Measurements from ENCODE around the gene OSBPL5. TPM values are rescaled to one million over a fixed set of nuclear protein-coding genes. Genes with fewer than 3 reads are reported as not detected.

The OSBPL5 gene
- total RNA-seq, 1 donor from 2014 or later: 6.2 TPM

DNA sequence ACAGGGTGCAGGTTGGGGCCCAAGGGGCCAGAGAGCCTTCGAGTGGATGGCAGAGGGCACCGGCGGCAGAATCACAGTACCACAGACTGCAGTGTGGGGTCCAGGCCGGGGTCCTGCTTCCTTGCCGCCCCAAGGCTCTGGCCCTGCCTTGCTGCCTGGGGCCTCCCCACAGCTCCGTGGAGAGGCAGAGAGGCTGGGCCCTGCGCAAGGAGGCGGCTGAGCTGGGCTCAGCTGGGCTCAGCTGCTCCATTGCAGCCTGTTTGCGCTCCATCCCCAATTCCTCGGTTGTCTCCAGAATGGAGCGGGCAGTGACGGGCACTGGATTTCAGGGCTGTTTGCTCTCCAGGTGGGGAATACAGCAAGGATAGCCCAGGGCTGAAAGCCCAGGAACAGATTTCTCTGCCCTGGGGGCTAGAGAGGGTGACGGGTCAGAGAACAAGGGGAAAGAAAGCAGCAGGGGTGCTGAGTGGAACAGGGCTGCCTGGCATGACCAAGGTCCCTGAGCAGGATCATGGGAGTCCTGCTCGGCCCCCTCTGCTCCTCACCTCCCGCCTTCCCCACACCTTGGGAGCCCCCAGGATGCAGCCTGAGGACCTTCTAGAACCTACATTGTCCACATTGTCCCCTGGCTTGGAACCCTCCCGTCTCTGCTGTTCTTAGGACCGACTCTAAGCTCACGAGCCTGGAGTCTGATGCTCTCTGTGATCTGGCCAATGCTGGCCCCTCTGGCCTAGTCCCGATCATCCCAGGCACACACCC is 34.6 kb upstream of the OSBPL5 start:
- H3K9me3 ChIP-seq (ENCODE audit: low read depth): no peaks in the 10 kb centered on the region
- Mint-ChIP-seq H3K4me1 (peaks cover 7% of the 10 kb centered on the region), H3K27me3 (ENCODE audit: insufficient read depth, low read depth) (peaks cover 12% of the 10 kb centered on the region)

DNA sequence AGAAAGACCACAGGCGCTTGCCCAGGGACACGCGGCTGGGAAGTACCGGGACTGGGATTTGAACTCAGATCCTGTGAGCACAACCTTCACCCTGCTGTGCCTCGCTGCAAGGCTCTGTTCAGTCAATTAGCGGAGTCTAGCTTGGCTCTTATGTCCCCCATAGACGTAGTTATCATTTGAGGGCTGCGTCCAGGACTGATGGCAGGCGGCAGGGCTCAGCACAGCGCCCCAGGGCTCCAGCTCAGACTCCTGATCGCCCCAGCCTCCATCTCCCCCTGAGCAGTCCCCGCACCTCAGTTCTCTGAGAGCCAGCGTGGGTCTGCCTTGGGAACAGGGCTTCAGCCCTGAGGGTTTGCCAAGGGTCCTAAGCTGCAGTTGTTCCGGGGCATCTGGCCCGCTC is 33.7 kb upstream of the OSBPL5 start:
- H3K27ac ChIP-seq: no peak overlapping the region
- no peaks in the 10 kb centered on the region for H3K36me3 ChIP-seq
- no peaks in the 10 kb centered on the region for H4K20me1 ChIP-seq (ENCODE audit: low read depth)
- H3F3A ChIP-seq (ENCODE audit: low read depth): no peaks in the 10 kb centered on the region
- H3K9me3 Mint-ChIP-seq: no peaks in the 10 kb centered on the region
- H3K4me1 ChIP-seq: peaks cover 7% of the 10 kb centered on the region
- DNase-seq (ENCODE audit: low spot score): no peak
- peaks cover 7% of the 10 kb centered on the region for H3K4me1 Mint-ChIP-seq
- H3K4me3 ChIP-seq: no peak overlapping the region
- no peaks in the 10 kb centered on the region for H3K36me3 Mint-ChIP-seq
- H2AFZ ChIP-seq (replicated peaks): no peak overlapping the region
- H3K27me3 Mint-ChIP-seq (ENCODE audit: insufficient read depth, low read depth): peaks cover 12% of the 10 kb centered on the region
- no peaks in the 10 kb centered on the region for H3K9me3 ChIP-seq (ENCODE audit: low read depth)
- no peak overlapping the region for H3K27ac Mint-ChIP-seq
- no peaks in the 10 kb centered on the region for H3K79me2 ChIP-seq (ENCODE audit: low read depth)
- H3K9ac ChIP-seq: no peak overlapping the region
- peaks cover 26% of the 10 kb centered on the region for H3K27me3 ChIP-seq
- H3K4me3 Mint-ChIP-seq: no peak overlapping the region
- H3K4me2 ChIP-seq: no peak overlapping the region
- TF ChIP-seq EZH2 (IDR thresholded peaks at IDR 0.05) (no peak), EZH2phosphoT487 (IDR thresholded peaks at IDR 0.05) (no peak)
- TF ChIP-seq, protein P1, sequence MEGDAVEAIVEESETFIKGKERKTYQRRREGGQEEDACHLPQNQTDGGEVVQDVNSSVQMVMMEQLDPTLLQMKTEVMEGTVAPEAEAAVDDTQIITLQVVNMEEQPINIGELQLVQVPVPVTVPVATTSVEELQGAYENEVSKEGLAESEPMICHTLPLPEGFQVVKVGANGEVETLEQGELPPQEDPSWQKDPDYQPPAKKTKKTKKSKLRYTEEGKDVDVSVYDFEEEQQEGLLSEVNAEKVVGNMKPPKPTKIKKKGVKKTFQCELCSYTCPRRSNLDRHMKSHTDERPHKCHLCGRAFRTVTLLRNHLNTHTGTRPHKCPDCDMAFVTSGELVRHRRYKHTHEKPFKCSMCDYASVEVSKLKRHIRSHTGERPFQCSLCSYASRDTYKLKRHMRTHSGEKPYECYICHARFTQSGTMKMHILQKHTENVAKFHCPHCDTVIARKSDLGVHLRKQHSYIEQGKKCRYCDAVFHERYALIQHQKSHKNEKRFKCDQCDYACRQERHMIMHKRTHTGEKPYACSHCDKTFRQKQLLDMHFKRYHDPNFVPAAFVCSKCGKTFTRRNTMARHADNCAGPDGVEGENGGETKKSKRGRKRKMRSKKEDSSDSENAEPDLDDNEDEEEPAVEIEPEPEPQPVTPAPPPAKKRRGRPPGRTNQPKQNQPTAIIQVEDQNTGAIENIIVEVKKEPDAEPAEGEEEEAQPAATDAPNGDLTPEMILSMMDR (IDR thresholded peaks at IDR 0.05): no peak

More for the DNA sequence above, 34.6 kb upstream of the OSBPL5 start:
- no peak overlapping the region for H3K4me3 Mint-ChIP-seq
- no peak overlapping the region for H3K4me3 ChIP-seq
- no peak overlapping the region for H3K4me2 ChIP-seq
- H3K27me3 ChIP-seq: peaks cover 35% of the 10 kb centered on the region
- DNase-seq (ENCODE audit: low spot score): no peak
- TF ChIP-seq, protein P1 (IDR thresholded peaks at IDR 0.05): no peak
- TF ChIP-seq EZH2phosphoT487 (IDR thresholded peaks at IDR 0.05) (no peak), EZH2 (IDR thresholded peaks at IDR 0.05) (no peak)
- H3K27ac Mint-ChIP-seq: no peak overlapping the region
- H3K36me3 Mint-ChIP-seq: no peaks in the 10 kb centered on the region
- no peaks in the 10 kb centered on the region for H3F3A ChIP-seq (ENCODE audit: low read depth)
- no peak overlapping the region for H3K27ac ChIP-seq
- H4K20me1 ChIP-seq (ENCODE audit: low read depth): no peaks in the 10 kb centered on the region
- no peaks in the 10 kb centered on the region for H3K36me3 ChIP-seq
- H3K9me3 Mint-ChIP-seq: no peaks in the 10 kb centered on the region
- peaks cover 7% of the 10 kb centered on the region for H3K4me1 ChIP-seq
- H3K9ac ChIP-seq: no peak overlapping the region
- H3K79me2 ChIP-seq (ENCODE audit: low read depth): no peaks in the 10 kb centered on the region
- H2AFZ ChIP-seq (replicated peaks): no peak overlapping the region

DNA sequence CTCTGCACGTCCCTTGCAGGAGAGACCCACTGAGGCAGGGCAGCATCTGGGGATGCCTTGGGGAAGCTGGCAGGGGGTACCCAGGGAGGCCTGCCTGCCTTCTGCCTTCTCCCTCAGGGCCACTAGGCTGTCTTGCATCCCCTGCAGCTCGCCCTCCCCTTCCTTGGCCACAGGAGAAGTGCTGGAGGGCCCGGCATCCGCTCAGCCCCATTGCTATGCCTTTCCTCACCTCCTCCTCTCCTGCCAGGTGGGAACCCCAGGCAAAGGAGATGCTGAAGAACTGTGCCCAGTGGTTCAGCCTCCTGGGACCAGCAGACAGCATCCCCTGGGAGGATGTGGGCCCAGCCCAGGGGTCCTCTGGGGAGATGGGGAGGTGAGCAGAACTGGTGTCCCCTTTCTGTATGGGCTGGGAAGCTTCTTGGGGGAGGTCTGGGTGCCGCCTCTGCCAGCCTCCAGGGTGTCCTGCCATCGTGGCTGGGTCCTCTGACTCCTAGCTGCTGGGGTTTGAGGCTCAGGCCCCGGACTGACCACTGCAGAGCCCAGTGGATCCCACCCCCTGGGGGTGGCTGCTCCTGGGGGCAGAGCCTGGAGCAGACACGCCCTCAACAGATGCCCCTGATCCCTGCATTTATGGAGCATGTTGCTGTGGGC is 32.9 kb upstream of the OSBPL5 start:
- H4K20me1 ChIP-seq (ENCODE audit: low read depth): no peaks in the 10 kb centered on the region
- no peak overlapping the region for H3K4me2 ChIP-seq
- H3K4me3 ChIP-seq: no peak overlapping the region
- DNase-seq (ENCODE audit: low spot score): no peak
- H3K79me2 ChIP-seq (ENCODE audit: low read depth): no peaks in the 10 kb centered on the region
- H3K9me3 ChIP-seq (ENCODE audit: low read depth): no peaks in the 10 kb centered on the region
- peaks cover 10% of the 10 kb centered on the region for H3K4me1 Mint-ChIP-seq
- H2AFZ ChIP-seq (replicated peaks): no peak overlapping the region
- H3K9ac ChIP-seq: no peak overlapping the region
- TF ChIP-seq, protein P1 (IDR thresholded peaks at IDR 0.05): no peak
- TF ChIP-seq EZH2 (IDR thresholded peaks at IDR 0.05): no peak
- no peak for TF ChIP-seq EZH2phosphoT487 (IDR thresholded peaks at IDR 0.05)
- H3K4me3 Mint-ChIP-seq: no peak overlapping the region
- no peaks in the 10 kb centered on the region for H3K9me3 Mint-ChIP-seq
- H3K27ac Mint-ChIP-seq: no peak overlapping the region
- H3K36me3 ChIP-seq: no peaks in the 10 kb centered on the region
- H3F3A ChIP-seq (ENCODE audit: low read depth): no peaks in the 10 kb centered on the region
- no peak overlapping the region for H3K27ac ChIP-seq
- no peaks in the 10 kb centered on the region for H3K36me3 Mint-ChIP-seq
- peaks cover 10% of the 10 kb centered on the region for H3K27me3 Mint-ChIP-seq (ENCODE audit: insufficient read depth, low read depth)
- peaks cover 18% of the 10 kb centered on the region for H3K27me3 ChIP-seq
- H3K4me1 ChIP-seq: peaks cover 13% of the 10 kb centered on the region
